22Rv1 (cell line): Measurements from ENCODE around the gene IQCH.

ENCODE experiments used
- CTCF ChIP-seq: fragments of 450-650 bp; IDR thresholded peaks from 2 replicates; pipeline ENCODE4 v1.5.1; 2017; ENCODE audit warnings: mild to moderate bottlenecking
- ZFX ChIP-seq: fragments of 450-650 bp; IDR thresholded peaks from 2 replicates; pipeline ENCODE4 v1.6.1; 2017; ENCODE audit warnings: antibody characterized with exemption, borderline replicate concordance

DNA sequence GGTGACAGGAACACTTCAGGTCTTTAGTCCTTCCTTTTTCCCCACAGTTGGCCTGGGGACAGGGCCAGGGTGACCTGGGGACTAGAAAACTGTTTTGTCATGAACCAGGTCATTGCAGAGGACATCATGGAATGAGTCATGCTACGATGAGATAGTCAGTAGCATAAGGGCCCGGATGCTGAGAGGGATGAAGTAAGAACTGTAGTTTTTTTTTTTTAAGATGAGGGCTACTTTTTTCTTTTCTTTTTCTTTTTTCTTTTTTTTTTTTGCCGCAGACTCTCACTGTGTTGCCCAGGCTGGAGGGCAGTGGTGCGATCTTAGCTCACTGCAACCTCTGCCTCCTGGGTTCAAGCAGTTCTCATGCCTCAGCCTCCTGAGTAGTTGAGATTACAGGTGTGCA lies 295.9 kb downstream of the IQCH start:
- TF ChIP-seq ZFX (no peak), CTCF (no peak)
